ENCODE measurements around the gene ZNF81.
"Not testable (repeated sequence)": the region's sequence is repeated elsewhere in the genome, so short reads cannot be mapped to it uniquely, and the experiment has no call there.

ZNF81 gene

GRCh38 chrX:47836164-47837072 is at the start of gene ZNF81:
TSS of gene ZNF81 (plus strand) at chrX:47836902. CDS start at chrX:47846268, 9,366 bp downstream.
- DNase-seq: peak; percentile 85

DNA sequence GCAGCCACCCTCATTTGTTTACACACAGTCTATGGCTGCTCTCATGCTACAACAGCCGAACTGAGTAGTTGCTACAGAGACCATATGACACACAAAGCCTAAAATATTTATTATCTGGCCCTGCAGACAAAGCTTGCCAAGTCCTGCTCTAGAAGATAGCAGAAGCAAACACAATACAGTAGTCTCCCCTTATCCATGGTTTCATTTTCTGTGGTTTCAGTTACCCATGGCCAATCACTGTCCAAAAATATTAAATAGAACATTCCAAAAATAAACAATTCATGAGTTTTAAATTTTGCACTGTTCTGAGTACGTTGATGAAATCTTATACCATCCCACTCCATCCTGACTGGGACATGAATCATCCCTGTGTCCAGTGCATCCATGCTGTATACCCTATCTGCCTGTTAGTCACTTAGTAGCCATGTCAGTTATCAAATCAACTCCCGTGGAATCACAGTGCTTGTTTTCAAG is 40.2 kb upstream of the ZNF81 start:
- no peak for DNase-seq

- DNase-seq: no peak
Observed at GRCh38 chrX:47797084-47797483, 39.6 kb upstream of the ZNF81 start.

- no peak for DNase-seq
Observed at GRCh38 chrX:47798861-47799260, 37.8 kb upstream of the ZNF81 start.

DNA sequence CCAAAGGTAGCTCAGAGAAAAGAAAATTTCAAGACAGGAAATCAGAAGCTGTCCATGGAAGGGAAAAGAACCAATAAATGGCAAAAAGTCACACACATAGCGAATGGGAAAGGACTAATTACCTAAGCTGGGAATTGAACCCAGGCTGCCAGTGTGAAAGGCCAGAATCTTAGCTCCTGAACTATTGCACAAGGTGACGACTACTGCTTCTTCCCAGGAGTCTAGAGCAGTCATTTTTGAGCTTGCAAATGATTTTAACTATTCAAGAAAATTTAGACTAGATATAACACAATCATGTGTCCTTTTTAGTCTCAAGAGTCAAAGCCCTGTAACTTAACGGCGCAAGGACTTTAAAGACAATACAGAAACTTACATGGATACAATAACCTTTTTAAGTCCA is 34.1 kb upstream of the ZNF81 start:
- DNase-seq: no peak

GRCh38 chrX:47803103-47803502 is 33.6 kb upstream of the ZNF81 start:
- DNase-seq: peak; percentile 32

DNA sequence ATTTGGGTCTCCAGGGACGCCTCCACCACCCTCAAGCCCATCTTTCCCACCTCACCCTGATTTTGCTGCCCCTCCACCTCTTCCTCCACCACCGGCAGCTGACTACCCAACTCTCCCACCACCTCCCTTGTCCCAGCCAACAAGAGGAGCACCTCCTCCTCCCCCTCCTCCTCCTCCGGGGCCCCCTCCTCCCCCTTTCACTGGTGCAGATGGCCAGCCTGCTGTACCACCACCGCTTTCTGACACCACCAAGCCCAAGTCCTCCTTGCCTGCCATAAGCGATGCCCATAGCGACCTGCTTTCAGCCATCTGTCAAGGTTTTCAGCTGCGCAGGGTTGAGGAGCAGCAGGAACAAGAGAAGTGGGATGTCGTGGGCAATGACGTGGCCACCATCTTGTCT is 32.4 kb upstream of the ZNF81 start:
- DNase-seq: no peak

DNA sequence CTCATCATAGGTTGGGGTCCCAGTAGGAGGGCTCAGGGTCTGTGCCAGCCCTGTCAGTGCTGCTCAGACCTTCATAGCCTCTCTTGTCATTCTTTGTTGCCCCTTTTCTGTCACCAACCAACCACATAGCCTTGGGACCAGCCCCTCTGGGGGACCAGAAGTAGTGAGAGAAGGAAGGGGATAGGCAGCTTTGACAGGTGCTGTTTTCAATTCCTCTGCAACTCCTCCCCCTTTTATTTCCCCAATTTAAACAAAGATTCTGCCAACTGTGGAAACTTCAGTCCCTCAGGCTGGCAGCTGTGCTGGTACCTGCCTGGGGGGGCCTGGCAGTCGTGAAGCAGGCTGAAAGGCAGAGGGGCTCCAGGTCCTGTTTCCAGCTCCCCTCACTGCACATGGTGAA is 30.9 kb upstream of the ZNF81 start:
- not testable (repeated sequence) for DNase-seq

- DNase-seq: not testable (repeated sequence)
Observed at GRCh38 chrX:47806415-47807271, 30.1 kb upstream of the ZNF81 start.

- not testable (repeated sequence) for DNase-seq
Observed at GRCh38 chrX:47807272-47807538, 29.5 kb upstream of the ZNF81 start.

DNA sequence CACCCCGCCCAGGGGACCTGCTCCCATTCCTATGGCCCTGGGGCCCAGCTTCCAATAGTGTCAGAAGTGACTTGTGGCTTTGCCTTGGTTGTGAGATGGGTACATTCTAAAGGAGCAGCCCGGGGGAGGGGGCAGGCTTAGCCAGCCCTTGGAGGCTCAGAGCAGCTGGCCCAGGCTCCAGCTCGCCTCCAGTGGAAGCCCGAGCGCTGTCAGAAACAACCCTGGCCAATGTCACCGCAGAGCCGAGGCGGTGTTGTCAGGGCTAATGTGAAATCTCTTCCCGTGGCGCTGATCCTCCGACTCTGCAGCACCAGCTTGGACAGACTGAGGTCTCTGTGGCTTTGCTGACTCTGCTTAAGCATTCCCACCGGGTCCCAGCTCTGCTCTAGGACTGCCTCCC is 29.2 kb upstream of the ZNF81 start:
- no peak for DNase-seq

DNA sequence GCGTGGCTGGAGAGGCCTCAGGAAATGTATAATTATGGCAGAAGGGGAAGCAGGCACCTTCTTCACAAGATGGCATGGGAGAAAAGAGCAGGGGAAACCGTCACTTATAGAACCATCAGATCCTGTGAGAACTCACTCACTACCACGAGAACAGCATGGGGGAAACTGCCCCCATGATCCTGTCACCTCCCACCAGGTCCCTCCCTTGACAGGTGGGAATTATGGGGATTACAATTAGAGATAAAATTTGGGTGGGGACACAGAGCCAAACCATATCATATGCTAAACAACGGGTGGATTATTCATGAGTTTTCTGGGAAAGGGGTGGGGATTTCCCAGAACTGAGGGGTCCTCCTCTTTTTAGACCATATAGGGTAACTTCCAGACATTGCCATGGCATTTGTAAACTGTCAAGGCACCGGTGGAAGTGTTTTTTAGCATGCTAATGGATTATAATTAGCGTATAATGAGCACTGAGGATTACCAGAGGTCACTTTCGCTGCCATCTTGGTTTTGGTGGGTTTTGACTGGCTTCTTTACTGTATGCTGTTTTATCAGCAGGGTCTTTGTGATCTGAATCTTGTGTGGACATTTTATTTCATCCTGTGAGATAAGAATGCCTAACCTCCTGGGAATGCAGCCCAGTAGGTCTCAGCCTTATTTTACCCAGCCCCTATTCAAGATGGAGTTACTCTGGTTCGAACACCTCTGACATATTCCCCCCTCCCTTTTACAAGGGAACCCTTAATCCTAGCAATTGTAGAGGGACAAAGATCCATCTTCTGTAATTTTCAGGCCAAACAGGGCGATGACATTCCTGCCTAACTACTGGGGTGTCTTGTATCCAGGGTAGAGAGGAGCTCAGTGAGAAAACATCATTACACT is 27.6 kb upstream of the ZNF81 start:
- DNase-seq: no peak

GRCh38 chrX:47814851-47815250 is 21.9 kb upstream of the ZNF81 start:
- no peak for DNase-seq

- DNase-seq: no peak
Observed at GRCh38 chrX:47815901-47816845, 20.5 kb upstream of the ZNF81 start.

DNA sequence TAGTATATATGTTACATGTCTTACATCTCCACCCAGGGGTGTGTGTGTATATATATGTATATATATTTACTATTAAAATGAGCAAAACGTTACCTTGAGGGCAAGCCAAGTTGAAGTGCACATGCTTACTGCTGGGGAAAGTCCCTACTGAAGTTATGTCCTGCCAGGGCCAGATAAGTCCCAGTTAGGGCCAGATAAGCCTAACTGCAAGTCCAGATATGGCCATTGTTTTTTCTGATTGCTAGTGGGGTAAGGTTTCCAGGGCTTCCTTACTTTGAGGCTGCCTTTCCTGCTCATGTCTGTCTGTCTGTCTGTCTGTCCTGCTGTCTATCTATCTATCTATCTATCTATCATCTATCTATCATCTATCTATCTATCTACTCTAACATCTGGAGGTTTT is 19.3 kb upstream of the ZNF81 start:
- no peak for DNase-seq

GRCh38 chrX:47817897-47818296 is 18.8 kb upstream of the ZNF81 start:
- DNase-seq: no peak

DNA sequence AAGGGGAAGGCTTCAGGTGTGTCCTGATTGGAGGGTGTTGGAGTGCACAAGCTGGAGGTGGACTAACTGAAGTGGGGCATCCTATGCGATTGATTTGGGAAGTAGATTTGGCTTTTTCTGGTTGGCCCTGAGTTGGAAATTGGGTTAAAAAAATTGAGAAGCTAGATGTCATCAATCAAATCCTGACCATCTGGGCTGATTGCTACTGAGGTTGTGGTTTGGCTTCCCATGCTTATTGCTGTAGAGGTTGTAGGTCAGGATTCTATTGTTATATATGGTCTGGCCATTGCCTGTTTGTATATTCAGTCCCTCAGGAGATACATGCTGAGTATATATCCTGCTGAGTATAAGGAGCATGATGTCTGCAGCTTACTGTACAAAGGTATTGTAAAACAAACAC is 7.7 kb upstream of the ZNF81 start:
- DNase-seq: no peak

DNA sequence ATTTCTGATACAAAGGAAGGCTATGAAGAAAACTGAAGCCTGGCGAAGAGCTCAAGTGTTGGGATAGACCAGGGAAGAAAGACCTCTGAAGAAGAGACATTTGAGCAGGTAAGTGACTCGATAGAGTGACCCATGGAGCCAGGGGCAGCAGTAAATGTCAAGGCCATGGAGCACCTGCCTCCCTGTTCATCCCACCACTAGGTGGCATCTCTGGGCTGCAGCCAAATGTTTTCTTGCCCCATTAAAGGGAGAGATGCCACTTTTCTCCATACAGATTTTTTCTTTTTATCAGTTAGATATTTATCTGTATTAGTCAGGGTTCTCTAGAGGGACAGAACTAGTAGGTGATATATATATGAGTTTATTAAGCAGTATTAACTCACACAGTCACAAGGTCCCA is 4.9 kb upstream of the ZNF81 start:
- DNase-seq: peak; percentile 9

DNA sequence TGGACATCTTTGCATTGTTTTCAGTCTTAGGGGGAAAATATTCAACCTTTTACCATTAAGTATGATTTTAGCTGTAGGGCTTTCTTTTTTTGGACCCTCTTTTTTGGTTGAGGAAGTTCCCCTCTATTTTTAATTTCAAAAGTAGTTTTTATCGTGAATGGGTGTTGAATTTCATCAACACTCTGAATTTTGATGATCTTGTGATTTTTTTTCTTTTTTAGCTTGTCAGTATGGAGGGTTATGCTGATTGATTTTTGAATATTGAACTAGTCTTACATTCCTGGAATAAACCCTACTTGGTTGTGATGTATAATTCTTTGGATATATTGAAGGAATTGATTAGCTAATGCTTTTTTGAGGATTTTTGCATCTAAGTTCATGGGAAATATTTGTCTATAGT is 1.7 kb downstream of the ZNF81 start:
- DNase-seq: no peak

GRCh38 chrX:47840111-47840510 is 3.4 kb downstream of the ZNF81 start:
- DNase-seq: no peak

DNA sequence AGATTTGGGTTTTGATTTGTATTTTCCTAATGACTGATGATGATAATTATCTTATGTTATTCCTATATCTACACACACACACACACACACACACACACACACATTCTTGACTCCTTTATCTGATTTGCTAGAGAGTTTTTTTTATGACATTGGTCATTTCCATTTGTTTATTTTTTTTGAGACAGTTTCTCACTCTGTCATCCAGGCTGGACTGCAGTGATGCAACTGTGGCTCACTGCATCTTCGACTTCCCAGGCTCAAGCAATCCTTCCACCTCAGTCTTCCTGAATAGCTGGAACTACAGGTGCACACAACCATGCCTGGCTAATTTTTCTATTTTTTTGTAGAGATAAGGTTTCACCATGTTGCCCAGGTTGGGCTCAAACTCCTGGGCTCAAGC is 6.7 kb downstream of the ZNF81 start:
- DNase-seq: no peak

DNA sequence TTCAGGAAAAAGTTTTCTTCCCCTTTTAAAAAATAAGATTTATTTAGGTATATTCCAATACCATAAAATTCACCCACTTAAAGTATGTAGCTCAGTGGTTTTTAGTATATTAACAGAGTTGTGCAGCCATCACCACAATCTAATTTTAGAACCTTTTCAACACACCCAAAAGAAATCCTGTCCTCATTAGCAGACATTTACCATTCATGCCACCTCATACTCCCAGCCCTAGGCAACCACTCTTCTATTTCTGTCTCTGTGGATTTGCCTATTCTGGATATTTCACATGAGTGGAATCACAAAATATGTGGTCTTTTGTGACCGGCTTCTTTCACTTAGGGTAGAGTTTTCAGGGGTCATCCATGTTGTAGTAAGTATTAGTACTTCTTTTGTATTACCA is 7.4 kb downstream of the ZNF81 start:
- no peak for DNase-seq
